SK-MEL-5 (cell line): Measurements from ENCODE around the gene ZNF423. TPM values are rescaled to one million over a fixed set of nuclear protein-coding genes. Genes with fewer than 3 reads are reported as not detected.

Experiments
- DNase-seq: peaks from one replicate; pipeline ENCODE4 v3.0.0-alpha.2; 2016; ENCODE audit warnings: low read depth, low spot score
- in situ Hi-C: cut with HindIII; loops from 2 replicates; pipeline ENCODE4 v1.10.0; 2016; ENCODE audit warnings: low sequenced_read_pairs, high pct_unique_total_duplicates, low pct_unique_long_range_greater_than_20kb
- total RNA-seq: library from RNA; depleted of rRNA; stranded (reverse); fragments of >200 nt; shearing (Covaris generic); gene quantifications from 2 replicates; pipeline ENCODE4 v1.2.3, GENCODE V29; 2014

Gene ZNF423
- total RNA-seq, 1 experiment from 2014 or later = not detected

DNA sequence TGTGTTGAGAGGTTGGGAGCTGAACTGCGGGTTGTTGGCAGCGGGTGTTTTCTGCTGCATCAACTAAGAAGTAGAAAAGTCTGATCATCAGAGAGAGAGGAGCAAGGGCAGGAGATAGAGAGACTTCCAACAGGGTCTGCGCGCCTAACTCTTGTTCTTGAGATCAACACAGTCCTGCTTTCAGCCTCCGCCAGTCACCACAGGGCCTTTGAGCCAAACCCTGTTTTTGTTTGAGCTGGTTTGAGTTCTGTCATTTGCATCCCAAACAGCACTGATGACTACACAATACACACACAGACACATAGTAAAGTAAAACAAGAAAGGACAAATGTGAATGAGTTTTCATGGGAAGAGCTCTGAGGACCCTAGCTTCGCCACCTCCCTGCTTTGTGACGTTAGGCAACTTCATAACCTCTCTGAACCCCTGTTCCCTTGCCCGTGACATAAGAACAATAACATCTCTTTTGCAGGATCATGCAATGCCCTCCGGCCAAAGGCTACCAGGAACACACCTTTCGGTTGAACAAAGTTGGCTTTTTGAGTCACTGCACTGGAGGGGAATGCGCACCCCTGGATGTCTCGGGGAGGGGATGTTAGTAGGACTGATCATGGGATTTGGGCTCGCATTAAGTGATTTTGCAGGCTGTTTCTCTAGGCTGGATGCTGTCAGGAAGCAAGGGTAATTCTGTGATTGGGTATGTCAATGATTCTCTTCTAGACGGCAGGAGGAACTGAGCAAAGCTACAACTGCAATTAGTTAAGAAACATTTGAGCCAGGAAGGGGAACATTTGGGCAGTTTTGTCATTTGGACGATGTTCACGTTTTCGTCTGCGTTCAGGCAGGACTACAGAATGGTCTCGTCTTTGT lies 390.0 kb downstream of the ZNF423 start:
- in situ Hi-C loops = no loop called here
- no peak for DNase-seq

DNA sequence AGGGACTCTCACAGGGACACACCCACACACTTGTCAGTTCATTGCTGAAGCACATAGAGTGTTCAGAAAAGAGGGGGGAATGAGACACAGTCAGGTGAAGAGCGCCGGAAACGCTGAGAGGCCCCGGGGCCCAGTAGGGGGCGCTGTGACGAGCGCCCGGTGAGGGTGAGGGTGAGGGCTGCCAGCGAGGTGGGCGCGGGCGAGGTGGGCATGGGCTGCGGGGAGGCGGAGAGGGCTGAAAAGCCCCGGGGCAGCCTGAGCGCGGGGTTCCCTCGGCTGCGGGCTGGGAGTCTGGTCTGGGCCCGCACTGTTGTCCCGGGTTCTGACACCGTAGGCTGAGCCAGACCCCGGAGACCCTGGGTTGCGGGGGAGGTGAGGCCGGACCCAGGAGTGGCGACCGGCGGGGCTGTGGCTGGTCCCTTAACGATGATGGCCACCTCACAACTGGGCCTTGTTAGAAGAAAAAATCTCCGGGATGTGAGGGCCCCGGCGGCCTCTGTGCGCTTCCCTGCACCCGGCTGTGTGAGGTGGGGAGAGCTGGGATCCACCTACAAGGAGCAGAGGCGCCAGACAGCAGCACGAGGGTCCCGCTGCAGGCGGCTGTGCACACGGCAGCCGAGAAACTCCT lies 390.9 kb downstream of the ZNF423 start:
- in situ Hi-C loops = no loop called here
- DNase-seq = no peak

DNA sequence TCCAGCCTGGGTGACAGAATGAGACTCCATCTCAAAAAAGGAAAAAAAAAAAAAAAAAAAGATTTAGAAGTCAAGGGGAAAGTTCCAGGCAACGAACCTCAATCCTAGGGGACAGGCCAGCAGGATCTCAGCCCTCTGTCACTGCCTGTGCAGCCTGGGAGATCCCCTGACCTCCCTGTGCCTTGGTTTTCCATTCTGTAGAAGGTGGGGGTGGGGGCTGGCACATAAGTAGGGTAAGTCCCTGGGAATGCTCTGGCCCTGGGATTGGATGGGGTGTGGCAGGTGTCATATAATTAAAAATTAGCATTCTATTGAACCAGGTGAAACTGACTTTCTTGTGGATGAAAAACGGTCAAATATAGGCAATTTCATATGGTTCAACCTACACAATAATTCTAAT lies 391.8 kb downstream of the ZNF423 start:
- in situ Hi-C loops = no loop called here
- no peak for DNase-seq

DNA sequence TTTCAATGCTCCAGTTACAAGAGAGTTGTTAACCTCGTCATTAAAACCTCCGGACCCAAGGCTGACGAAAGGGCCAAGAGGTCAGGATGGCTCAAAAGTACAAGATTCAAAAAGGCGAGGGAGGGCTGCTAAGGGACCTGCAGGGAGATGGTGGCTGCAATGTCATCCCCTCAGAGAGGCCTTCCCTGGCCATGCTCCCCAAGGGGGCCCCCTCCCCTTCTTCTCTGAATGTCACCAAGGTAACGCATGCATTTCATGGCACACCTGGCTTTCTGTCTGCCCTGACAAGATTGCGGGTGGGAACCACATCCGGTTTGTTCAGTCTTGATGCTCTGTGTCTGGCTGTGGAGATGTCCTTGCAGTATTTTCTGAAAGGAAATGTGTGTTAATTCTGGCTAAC lies 392.4 kb downstream of the ZNF423 start:
- in situ Hi-C loops = no loop called here
- DNase-seq = no peak

DNA sequence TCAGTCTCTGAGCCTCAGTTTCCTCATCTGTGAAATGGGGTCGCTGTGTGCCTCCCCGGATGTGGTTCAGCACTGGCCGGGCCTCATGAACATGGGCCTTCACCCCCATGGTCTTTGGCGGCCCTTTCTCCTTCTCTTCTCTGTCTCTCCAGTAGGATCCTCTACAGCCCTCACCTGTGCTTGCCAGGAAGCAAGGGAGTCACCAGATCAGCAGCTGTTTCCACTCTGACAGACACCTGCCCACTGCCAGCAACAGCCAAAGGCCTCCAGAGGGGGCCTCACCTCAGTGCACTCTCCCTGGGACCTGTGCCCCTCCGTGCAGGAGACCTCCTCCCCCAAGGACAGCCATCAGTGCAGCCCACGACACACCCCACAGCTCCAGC lies 392.9 kb downstream of the ZNF423 start:
- DNase-seq = no peak
- in situ Hi-C loops = no loop called here

DNA sequence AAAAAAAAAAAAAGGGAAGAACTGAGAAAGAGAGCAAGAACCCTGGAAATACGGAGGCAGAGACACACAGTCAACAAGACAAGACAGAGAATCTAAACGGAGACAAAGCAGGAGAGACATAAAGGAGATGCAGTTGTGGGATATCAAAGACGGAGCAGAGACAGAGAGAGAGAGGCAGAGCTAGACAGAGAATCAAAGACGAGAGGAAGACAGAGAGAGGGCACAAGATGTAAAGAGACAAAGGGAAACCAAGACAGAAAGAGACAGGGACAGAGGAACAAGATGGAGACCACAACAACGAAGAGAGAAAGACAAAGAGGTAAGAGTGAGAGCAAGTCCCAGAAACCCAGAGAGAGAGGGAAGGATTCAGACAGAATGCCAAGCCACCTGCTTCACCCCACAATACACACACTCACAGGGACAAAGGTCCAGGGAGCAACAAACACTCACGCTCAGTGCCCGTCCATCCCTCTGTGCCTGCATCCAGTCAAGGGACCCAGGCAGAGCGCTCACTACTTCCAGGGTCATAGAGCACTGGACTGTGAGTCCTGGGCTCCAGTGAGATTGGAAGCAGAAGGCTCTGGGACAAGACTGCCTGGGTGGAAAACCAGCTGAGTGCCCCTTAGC lies 393.4 kb downstream of the ZNF423 start:
- no peak for DNase-seq
- in situ Hi-C loops = no loop called here

DNA sequence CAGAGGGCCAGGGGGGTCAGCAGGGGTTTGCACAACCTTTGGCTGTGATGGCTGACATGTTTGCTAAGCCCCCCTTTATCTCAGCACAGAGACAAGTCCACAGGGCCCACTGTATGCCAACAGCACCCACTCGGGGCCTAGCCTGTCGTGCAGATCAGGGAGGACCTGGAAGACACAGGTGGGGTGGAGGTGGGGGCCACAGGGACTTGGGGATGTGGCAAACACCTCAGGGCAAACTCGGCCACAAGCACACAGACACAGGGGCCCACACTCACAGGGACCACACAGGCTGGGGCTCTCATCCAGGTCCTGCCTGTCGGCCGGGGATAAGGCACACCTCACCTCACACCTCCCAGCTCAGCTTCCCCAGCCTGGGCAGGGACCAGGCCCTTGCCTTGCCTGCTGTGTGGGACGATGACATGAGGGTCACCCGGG lies 394.4 kb downstream of the ZNF423 start:
- in situ Hi-C loops = no loop called here

DNA sequence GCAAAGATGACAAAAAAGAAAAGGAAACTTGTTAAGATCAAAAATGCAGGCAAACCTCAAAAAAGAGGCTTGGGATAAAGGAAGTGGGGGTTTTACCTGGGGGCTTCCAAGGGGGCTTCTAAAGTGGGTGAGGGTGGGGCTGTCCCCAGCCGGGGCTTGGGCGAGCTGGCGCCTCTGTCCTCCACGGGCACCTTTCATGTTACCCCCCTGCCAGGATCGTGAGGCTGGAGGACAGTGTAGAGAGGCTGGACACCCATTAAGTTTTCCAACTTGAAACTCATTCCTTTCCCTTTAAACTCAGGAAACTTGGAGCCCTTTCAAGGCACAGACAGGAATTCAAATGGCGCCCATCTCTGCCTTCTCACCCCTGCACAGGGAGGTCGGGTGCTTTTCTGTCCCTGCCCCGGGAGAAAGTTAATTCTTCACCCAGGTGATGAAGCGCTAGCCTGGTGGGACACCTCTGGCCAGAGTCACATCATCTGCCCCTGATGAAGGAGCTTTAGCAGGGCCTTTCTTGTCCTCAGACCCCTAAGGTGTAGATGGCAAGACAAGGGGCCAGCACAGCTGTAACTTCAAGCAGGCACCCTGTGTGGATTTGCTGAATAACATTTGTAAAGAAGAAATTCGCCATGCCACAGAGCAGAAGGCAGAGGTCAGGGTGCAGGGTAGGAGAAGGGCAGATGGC lies 395.0 kb downstream of the ZNF423 start:
- in situ Hi-C loops = no loop called here
- no peak for DNase-seq

More for the DNA sequence above, 394.4 kb downstream of the ZNF423 start:
- no peak for DNase-seq

DNA sequence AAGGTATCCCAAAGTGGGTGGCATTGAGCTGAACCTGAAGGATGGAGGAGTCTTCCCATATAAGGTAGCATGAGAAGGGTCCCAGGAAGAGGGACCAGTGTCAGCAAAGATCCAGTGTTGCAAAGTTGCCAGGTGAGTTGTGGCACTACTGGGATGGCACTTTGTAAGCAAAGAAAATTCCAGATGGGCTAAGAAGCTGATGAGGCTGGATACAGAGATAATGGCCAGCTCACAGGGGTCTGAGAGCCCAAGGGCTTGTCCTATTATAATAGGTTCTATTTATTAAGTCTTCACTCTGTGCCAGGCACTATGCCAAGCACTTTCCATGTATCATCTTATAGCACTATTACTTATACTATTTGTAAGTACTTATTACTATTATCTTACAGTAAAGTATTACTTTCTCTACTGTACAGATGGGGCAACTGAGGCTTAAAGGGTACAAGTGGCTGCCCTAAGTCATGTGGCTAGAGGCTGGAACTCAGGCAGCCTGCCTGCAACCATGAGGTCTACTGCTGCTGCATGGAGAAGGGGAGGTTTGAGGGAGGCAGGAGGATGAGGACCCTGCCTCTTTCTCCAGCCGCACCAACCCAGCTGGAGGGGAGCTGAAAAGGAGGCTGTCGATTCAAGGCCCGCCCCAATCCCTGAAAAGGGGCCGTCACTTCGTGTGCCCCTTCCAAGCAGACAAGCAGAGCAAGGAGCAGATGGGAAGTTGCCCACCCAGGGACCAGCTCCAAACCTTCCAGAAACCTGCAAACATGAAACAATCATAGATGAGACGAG lies 395.8 kb downstream of the ZNF423 start:
- in situ Hi-C loops = no loop called here
- DNase-seq = no peak

DNA sequence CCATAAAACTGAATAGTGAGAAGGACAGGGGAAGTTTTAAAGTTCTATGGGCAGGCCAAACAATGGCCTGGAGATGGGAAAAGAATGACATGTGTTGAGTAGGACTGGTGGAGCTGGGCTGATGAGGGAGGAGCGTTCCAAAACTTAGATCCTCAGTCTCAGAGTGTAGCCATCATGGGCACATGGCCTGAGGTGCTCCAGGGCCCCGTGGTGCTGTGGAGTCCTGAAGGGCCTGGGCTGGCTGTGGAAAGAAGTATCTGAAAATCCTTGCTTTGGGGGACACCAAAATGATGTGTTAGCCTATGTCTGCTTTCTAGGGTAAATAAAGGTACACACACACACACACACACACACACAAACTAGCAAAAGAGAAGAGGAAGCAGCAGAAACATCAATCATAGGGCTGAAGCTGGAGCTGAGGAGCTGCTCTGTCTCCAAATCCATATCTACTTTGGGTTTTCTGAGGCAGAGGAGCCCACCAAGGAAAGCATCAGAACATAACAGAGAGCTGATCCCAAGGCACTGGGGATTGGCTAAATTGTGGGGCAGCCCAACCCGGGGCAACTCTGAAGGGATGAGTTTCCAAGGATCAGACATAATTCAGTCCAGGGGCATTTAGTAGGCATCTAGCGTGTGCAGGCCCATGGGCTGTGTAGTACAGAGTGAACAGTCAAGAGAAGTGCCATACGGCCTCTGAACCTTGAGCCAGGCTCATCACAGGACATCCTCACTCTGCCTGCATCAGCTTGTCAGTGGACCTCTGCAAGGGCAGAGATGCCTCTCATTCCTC lies 397.1 kb downstream of the ZNF423 start:
- in situ Hi-C loops = no loop called here
- DNase-seq = no peak

DNA sequence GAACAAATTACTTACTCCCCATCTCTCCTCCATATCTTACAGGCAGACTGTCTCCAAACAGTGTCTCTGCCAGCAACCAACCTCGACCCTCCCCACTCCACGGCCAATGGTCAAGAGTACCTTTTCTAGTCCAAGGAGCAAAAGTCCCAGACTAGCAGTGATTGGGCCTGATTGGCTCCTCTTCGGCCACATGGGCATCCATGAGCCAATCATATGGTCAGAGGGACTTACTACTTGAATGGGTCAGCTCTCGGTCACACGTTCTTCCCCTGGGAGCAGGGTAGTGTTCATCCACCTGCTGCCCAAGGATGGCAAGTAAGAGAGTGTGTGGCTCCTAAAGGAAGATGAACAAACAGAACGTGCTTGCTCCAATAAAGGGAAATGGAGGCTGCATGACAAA lies 397.7 kb downstream of the ZNF423 start:
- DNase-seq = no peak
- in situ Hi-C loops = no loop called here

DNA sequence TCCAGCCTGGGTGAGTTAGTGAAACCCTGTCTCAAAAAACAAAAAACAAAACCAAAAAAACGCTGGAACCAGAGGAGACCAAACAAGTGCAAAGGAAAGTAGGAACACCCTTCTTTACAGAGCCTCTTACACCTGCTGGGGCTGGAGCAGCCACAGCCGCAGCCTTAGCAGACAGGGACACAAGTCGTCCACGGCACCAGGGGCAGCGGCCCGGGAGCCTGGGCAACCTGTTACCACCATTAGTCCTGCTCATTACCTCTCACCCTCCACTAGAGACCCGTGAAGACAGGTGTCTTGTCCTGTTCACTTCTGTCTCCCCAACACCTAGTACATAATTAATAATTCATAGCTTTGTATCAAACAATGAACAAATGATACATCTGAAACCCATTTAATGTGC lies 398.7 kb downstream of the ZNF423 start:
- DNase-seq = no peak
- in situ Hi-C loops = no loop called here

DNA sequence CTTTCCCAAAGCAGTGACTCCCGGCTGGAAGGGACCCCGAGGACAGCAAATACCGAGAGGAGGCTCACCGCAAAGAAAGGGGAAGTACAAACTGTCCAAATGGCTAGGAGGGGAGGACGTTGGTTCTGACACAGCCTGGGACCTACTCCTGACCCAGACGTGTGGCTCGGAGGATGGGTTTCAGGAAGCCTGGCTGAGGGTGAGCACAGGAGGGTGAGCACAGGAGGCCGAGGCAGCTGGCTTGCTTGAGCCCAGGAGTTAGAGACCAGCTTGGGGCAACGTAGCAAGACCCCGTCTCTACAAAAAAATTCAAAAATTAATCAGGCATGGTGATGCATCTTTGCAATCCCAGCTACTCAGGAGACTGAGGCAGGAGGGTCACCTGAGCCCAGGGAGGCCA lies 399.1 kb downstream of the ZNF423 start:
- in situ Hi-C loops = no loop called here
- no peak for DNase-seq

DNA sequence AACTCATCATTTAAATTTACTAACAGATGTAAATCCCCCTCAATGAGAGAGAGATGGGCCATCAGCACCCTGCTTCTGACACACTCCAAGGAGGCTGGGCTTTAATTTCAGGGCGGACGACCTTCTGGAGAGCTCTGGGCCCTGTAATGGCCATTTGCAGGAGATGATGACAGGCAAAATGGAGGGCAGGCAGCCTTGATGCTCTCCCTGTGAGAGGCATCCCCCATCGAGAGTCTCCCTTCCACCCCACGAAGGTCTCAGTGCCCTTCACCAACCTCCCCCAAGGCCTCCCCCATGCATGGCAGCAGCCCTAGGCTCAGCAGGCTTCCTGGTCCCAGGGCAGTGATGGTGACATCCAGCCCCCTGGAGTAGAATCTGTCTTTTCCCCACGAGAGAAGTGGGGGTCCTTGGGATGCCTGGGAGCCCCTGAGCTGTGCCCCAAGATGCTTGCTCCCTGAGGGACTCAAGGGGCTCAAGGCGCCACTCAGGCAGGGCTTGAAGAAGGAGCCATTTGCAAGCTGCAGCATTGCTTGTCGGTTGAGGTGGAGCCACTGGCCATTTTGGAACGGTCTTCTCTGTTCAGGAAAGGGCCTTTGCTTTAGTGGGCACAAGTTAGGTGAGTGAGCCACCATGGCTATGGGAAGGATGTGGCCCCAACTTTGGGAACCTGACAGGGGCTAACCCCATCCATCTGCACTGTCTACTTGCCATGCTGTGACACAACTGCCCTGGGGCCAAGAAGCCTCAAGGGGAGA lies 399.7 kb downstream of the ZNF423 start:
- in situ Hi-C loops = no loop called here
- no peak for DNase-seq

DNA sequence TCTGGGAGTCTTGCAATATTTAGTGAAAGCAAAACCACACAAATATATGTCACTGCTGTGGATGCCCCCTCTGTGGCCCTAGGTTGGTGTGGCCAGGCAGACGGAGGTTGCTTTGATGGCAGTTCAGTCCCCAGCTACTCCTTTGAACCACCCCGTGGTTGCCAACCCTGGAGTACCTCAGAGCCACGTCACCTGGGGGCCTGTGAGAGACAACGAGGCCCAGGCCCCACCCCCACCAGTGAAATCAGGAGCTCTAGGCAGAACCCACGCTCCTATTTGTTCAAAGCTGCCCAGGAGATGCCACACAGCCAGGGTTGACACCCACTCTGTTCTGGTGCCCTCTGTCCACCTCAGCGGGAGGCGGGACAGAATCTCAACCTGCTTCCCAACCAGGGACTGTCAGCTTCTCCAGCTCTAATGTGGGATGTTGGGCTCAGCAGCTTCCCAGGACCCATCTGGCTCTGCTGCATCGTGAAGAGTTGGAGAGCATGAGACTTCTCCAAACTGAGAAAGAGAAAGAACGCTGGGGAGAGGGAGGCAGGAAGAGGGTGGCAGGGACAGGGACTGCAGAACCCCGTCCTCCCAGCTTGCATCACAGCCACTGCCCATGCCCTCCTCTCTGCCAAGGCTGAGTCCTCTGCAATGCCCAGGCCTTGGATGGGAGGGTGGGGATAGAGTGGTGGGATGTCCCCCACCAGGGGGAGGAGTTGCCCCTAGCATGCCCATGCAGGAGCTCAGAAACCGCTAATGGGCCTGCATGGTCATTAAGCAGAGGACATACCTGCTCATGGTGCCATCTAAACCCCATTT lies 400.5 kb downstream of the ZNF423 start:
- in situ Hi-C loops = no loop called here
- no peak for DNase-seq
